Nephron (organoid): Measurements from ENCODE around the gene ZBTB18.
A peak's percentile ranks its signal among the peaks of the same experiment; 100 is the strongest.

Experiments
- H3K27ac Mint-ChIP-seq, 3 experiments: 2 replicates each; pipeline ENCODE4 v1.8.0; 2020; ENCODE audit warnings: mixed read lengths in 3 of 3, mild to moderate bottlenecking in 2 of 3, moderate library complexity in 1 of 3
- H3K27me3 Mint-ChIP-seq: 2 replicates; pipeline ENCODE4 v1.8.0; 2021; ENCODE audit warnings: low read depth, mild to moderate bottlenecking, moderate library complexity, mixed read lengths
- H3K36me3 Mint-ChIP-seq: 2 replicates; pipeline ENCODE4 v1.8.0; 2020; ENCODE audit warnings: low read depth, mixed read lengths
- H3K4me1 Mint-ChIP-seq: 2 replicates; pipeline ENCODE4 v1.8.0; 2020; ENCODE audit warnings: mixed read lengths
- H3K4me3 Mint-ChIP-seq, 3 experiments: 2 replicates each; pipeline ENCODE4 v1.8.0; 2020; ENCODE audit warnings: mild to moderate bottlenecking in 3 of 3, mixed read lengths in 3 of 3, moderate library complexity in 2 of 3
- H3K9me3 Mint-ChIP-seq: 2 replicates; pipeline ENCODE4 v1.8.0; 2020; ENCODE audit warnings: mixed read lengths
- TF ChIP-seq, protein P1 (sequence below), 3 experiments: fragments of 200-600 bp; sonication (generic); IDR thresholded peaks; one replicate each; pipeline ENCODE4 v1.5.0; 2021; ENCODE audit warnings: antibody characterized with exemption in 3 of 3; ENCODE audit not compliant: unreplicated experiment in 3 of 3

The ZBTB18 gene

DNA sequence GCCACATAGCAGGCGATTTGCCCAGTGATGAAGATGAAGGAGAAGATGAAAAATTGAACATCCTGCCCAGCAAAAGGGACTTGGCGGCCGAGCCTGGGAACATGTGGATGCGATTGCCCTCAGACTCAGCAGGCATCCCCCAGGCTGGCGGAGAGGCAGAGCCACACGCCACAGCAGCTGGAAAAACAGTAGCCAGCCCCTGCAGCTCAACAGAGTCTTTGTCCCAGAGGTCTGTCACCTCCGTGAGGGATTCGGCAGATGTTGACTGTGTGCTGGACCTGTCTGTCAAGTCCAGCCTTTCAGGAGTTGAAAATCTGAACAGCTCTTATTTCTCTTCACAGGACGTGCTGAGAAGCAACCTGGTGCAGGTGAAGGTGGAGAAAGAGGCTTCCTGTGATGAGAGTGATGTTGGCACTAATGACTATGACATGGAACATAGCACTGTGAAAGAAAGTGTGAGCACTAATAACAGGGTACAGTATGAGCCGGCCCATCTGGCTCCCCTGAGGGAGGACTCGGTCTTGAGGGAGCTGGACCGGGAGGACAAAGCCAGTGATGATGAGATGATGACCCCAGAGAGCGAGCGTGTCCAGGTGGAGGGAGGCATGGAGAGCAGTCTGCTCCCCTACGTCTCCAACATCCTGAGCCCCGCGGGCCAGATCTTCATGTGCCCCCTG is 3.3 kb downstream of the ZBTB18 start:
- H3K27me3 Mint-ChIP-seq = no peaks in the 10 kb centered on the region
- peaks cover 36% of the 10 kb centered on the region for H3K4me1 Mint-ChIP-seq
- TF ChIP-seq, protein P1, sequence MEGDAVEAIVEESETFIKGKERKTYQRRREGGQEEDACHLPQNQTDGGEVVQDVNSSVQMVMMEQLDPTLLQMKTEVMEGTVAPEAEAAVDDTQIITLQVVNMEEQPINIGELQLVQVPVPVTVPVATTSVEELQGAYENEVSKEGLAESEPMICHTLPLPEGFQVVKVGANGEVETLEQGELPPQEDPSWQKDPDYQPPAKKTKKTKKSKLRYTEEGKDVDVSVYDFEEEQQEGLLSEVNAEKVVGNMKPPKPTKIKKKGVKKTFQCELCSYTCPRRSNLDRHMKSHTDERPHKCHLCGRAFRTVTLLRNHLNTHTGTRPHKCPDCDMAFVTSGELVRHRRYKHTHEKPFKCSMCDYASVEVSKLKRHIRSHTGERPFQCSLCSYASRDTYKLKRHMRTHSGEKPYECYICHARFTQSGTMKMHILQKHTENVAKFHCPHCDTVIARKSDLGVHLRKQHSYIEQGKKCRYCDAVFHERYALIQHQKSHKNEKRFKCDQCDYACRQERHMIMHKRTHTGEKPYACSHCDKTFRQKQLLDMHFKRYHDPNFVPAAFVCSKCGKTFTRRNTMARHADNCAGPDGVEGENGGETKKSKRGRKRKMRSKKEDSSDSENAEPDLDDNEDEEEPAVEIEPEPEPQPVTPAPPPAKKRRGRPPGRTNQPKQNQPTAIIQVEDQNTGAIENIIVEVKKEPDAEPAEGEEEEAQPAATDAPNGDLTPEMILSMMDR (IDR thresholded peaks at IDR 0.05; ENCODE audit: unreplicated experiment in 3 of 3) = no peak
- no peaks in the 10 kb centered on the region for H3K9me3 Mint-ChIP-seq
- peaks cover 26% of the 10 kb centered on the region for H3K36me3 Mint-ChIP-seq
- H3K27ac Mint-ChIP-seq = no peak overlapping the region
- peak overlapping the region in 1 of 3 experiments; percentile 11 for H3K4me3 Mint-ChIP-seq

DNA sequence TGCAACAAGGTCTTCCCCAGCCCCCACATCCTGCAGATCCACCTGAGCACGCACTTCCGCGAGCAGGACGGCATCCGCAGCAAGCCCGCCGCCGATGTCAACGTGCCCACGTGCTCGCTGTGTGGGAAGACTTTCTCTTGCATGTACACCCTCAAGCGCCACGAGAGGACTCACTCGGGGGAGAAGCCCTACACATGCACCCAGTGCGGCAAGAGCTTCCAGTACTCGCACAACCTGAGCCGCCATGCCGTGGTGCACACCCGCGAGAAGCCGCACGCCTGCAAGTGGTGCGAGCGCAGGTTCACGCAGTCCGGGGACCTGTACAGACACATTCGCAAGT is 3.8 kb downstream of the ZBTB18 start:
- Mint-ChIP-seq H3K36me3 (peaks cover 26% of the 10 kb centered on the region), H3K27ac (no peak overlapping the region), H3K4me1 (peaks cover 32% of the 10 kb centered on the region), H3K9me3 (no peaks in the 10 kb centered on the region), H3K4me3 (peak overlapping the region in 1 of 3 experiments; percentile 11), H3K27me3 (no peaks in the 10 kb centered on the region)
- TF ChIP-seq, protein P1 (IDR thresholded peaks at IDR 0.05; ENCODE audit: unreplicated experiment in 3 of 3) = no peak

DNA sequence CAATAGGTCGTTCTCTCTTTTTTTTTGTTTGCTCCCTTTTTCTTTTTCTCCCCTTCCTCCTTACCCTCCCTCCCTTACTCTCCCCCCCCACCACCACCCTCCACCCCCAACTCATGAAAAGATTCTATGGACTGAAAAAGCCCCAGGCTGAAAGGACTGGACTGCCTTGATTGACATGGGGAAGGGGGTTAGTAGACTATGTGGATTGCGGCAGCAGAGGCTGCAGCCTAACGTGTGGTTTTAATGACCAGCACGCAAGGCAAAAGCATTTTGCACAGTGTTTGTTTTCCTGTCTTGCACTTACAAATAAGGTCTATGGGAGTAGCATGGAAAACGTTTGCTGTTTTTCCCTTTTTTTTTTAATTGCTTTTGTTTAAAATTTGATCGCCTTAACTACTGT is 5.5 kb downstream of the ZBTB18 start:
- H3K27ac Mint-ChIP-seq = peak overlapping the region in 1 of 3 experiments; percentile 59

DNA sequence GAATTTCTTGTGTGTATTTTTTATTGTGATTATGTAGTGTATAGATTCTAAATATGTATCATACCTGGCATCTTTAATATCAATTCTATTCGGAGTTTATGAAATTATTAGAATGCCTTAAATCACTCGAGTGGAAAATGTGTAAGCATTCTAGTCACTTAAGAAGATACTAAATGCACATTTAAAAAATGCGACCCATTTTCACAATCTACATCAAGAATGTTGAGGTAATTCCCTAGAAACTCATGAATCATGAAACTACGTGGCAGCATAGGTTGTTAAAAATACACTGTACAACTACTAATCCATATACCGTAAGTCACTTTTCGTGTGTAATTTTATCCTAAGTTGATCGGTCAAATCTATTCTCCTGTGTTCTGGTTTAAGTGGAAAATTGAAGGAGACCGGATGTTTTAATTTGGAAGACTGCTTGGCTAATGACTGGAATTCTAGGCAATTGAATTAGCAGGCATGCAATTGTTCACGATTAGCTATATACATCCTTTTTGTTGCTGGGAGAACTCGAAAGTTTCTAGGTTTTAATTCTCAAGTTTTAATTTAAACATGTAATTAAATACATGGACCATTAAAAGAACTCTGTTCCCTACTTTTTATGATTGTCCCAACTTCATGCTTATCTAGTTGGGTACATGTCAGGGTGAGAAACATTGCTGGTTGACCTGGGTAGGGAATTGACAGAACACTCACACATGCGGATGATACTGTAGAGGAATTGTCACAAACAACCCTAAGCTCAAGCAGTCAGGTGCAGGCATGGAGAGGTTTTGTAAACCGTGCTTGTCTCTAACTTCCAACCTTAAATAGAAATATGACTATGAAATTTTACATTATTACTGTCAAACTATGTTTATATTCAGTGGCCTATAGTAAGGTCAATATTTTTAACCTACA is 6.6 kb downstream of the ZBTB18 start:
- Mint-ChIP-seq H3K27me3 (no peaks in the 10 kb centered on the region), H3K4me3 (no peak overlapping the region), H3K4me1 (peaks cover 14% of the 10 kb centered on the region), H3K9me3 (no peaks in the 10 kb centered on the region), H3K36me3 (peaks cover 26% of the 10 kb centered on the region), H3K27ac (no peak overlapping the region)
- TF ChIP-seq, protein P1 (IDR thresholded peaks at IDR 0.05; ENCODE audit: unreplicated experiment in 3 of 3) = no peak

More for the DNA sequence above, 5.5 kb downstream of the ZBTB18 start:
- TF ChIP-seq, protein P1 (IDR thresholded peaks at IDR 0.05; ENCODE audit: unreplicated experiment in 3 of 3) = no peak
- Mint-ChIP-seq H3K27me3 (no peaks in the 10 kb centered on the region), H3K36me3 (peaks cover 26% of the 10 kb centered on the region), H3K4me1 (peaks cover 16% of the 10 kb centered on the region), H3K4me3 (no peak overlapping the region), H3K9me3 (no peaks in the 10 kb centered on the region)

DNA sequence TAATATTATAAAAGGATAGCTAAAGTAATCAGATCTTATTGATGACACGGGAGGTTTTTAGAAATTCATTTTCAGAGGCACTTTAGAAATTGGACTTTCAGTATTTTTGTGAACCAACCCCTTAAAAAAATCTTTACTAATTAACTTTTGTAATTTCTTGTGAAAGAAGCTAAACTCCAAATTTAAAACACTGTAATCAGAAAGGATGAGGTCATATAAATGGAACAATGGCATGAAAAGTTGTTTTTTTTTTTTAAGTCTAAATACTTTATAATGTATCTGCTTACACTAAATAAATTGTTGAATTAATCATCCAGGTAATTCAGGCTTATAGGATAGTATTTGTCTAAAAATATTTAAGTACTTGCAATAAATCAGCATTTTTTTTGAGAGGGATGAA is 9.0 kb downstream of the ZBTB18 start:
- Mint-ChIP-seq H3K27ac (no peak overlapping the region), H3K4me1 (peaks cover 15% of the 10 kb centered on the region), H3K36me3 (peaks cover 26% of the 10 kb centered on the region), H3K4me3 (no peak overlapping the region), H3K27me3 (peaks cover 3% of the 10 kb centered on the region), H3K9me3 (no peaks in the 10 kb centered on the region)
- TF ChIP-seq, protein P1 (IDR thresholded peaks at IDR 0.05; ENCODE audit: unreplicated experiment in 3 of 3) = no peak
